GM12865 (cell line): ENCODE measurements around the gene PGS1.

Source experiments
- DNase-seq: peaks from one replicate; pipeline ENCODE4 v3.0.0; 2010; ENCODE audit warnings: low read depth
- H3K4me3 ChIP-seq: 2 replicates; pipeline ENCODE4 v1.5.1; 2011; ENCODE audit warnings: mild to moderate bottlenecking, low read depth, low read length, control low read depth
- CTCF ChIP-seq: IDR thresholded peaks from 2 replicates; pipeline ENCODE4 v1.5.1; 2011; ENCODE audit warnings: low read length, control low read depth, low read depth, inconsistent platforms; ENCODE audit not compliant: insufficient read depth; ENCODE audit errors: missing control alignments

The PGS1 gene

GRCh38 chr17:78365561-78366108, 12.8 kb upstream of the PGS1 start:
- H3K4me3 ChIP-seq, result no peak overlapping the region
- no peak for TF ChIP-seq CTCF
- no peak for DNase-seq

DNA sequence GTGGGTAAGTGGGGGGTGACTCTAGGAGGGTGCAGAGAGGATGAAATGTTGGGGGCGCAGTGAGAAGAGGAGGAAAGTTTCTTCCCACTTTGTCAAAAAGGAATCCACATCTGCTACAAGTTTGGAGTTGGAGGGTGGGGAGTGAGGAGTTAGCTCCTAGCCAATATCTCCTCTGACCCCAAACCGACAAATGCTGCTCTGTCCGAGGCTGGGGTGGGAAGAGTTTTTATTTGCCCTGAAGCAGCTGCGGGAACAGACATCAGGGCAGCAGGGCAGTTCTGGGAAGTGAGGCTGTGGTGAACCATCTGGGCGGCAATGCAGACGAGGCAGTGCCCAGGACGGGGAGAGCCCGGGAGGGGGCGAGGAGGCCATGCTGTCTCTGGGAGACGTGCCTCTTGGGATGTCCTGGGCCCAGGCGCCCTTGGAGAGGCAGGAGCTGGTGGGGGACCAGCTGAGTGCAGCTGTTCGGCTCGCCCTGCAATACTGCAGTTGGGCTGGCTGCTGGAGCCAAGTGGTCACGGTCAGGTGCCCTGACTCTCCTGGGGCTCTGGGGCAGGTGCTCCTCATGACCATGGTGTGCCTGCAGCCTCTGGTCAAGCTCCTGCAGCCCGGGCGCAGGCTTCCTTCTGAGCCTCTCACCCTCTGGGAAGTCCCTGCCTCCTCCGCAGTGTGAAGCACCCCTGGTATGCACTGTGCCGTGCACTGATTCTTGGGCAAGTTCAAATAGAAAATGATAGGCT, 12.2 kb upstream of the PGS1 start:
- DNase-seq, result no peak

GRCh38 chr17:78367193-78367592, 11.3 kb upstream of the PGS1 start:
- TF ChIP-seq CTCF, result no peak
- no peak for DNase-seq
- no peak overlapping the region for H3K4me3 ChIP-seq

More for the DNA sequence above, 12.2 kb upstream of the PGS1 start:
- H3K4me3 ChIP-seq, result no peak overlapping the region
- no peak for TF ChIP-seq CTCF

DNA sequence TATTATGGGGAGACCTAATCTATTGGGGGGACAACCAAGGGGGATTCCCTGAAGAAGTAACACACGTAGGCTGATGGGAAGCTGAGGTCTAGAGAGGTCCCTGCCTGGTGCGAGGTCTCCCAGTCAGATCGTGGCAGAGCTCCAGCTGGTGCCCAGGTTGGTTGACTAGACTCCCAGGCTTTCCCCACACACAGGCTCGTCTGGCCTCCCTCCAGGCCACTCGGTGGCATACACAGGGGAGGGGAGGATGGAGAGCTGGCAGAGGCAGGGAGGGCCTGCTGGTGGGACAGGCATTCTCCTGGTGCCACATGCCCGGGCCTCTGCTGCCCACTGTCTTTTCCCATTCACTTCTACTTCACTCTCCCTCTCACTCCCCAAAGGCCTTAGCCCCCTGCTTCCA, 10.1 kb upstream of the PGS1 start:
- no peak overlapping the region for H3K4me3 ChIP-seq
- TF ChIP-seq CTCF, result no peak
- DNase-seq, result no peak

- no peak overlapping the region for H3K4me3 ChIP-seq
- TF ChIP-seq CTCF, result no peak
- no peak for DNase-seq
These were observed 9.5 kb upstream of the PGS1 start for GRCh38 chr17:78368854-78369495.

DNA sequence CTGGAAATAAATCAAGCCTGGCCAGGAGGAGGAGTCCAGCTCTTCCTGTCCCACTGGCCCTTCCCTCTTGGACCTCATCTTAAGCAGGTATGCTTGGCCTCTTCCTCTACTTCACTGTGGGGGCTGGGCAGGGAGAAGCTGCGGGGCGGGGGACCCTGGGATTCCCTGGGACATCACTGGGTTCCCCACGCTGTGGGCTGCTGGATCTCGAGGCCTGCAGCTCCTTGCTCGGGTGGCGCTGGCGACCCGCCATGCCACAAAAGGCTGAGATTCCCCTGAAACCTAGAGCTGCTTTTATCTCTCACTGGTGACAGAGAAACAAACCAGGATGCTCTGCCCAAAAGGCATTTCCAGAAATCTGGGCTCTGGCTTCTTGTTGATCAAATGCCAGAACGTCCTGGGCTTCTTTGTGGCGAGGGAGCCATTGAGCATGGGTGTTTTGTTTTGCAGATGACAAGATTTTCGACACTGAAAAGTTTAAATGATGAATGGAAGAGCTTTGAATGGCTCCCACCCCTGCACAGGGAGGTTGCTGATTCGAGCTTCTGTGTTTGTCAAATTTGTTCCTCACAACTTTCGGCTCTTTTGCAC, 8.6 kb upstream of the PGS1 start:
- H3K4me3 ChIP-seq, result no peak overlapping the region
- TF ChIP-seq CTCF, result no peak
- DNase-seq, result no peak
